H9 (cell line): ENCODE results near the gene GSS. TPM values are rescaled to one million over a fixed set of nuclear protein-coding genes. Genes with fewer than 3 reads are reported as not detected.

Experiments used
- DNase-seq: peaks from one replicate; pipeline ENCODE4 v3.0.0-alpha.2; 2017
- H2AFZ ChIP-seq: one replicate; pipeline ENCODE4 v1.6.1; 2013; ENCODE audit warnings: mild to moderate bottlenecking, low read length, control low read depth, moderate library complexity
- H2AK5ac ChIP-seq: 2 replicates; pipeline ENCODE4 v1.6.1; 2013; ENCODE audit warnings: low read length, control low read depth, mixed read lengths; ENCODE audit not compliant: insufficient read length
- H2BK120ac ChIP-seq: one replicate; pipeline ENCODE4 v1.6.1; 2013; ENCODE audit warnings: low read depth, mild to moderate bottlenecking, low read length, control low read depth, inconsistent platforms; ENCODE audit not compliant: poor library complexity, severe bottlenecking
- H2BK12ac ChIP-seq: 2 replicates; pipeline ENCODE4 v1.6.1; 2013; ENCODE audit warnings: low read length, control low read depth, mixed read lengths, low read depth; ENCODE audit not compliant: insufficient read length
- H2BK15ac ChIP-seq: 2 replicates; pipeline ENCODE4 v1.6.1; 2013; ENCODE audit warnings: low read depth, low read length, control low read depth
- H2BK20ac ChIP-seq: one replicate; pipeline ENCODE4 v1.6.1; 2013; ENCODE audit warnings: low read depth, mild to moderate bottlenecking, low read length, control low read depth, inconsistent platforms; ENCODE audit not compliant: poor library complexity, severe bottlenecking
- H2BK5ac ChIP-seq: 2 replicates; pipeline ENCODE4 v1.6.1; 2013; ENCODE audit warnings: low read length, control low read depth, mixed read lengths; ENCODE audit not compliant: insufficient read length
- H3K14ac ChIP-seq: 2 replicates; pipeline ENCODE4 v1.6.1; 2013; ENCODE audit warnings: low read length, control low read depth; ENCODE audit not compliant: insufficient read depth
- H3K18ac ChIP-seq: 2 replicates; pipeline ENCODE4 v1.6.1; 2013; ENCODE audit warnings: low read depth, mild to moderate bottlenecking, mixed read lengths, low read length, control low read depth; ENCODE audit not compliant: insufficient read length
- H3K23ac ChIP-seq: 2 replicates; pipeline ENCODE4 v1.6.1; 2013; ENCODE audit warnings: low read length, control low read depth, mixed read lengths, low read depth; ENCODE audit not compliant: insufficient read length
- H3K23me2 ChIP-seq: 2 replicates; pipeline ENCODE4 v1.6.1; 2013; ENCODE audit warnings: low read depth, mild to moderate bottlenecking, mixed read lengths, low read length, control low read depth; ENCODE audit not compliant: insufficient read length, poor library complexity, severe bottlenecking
- H3K27ac ChIP-seq: 2 replicates; pipeline ENCODE4 v1.5.1; 2013; ENCODE audit warnings: low read length, control low read depth, mixed read lengths, low read depth; ENCODE audit not compliant: insufficient read length
- H3K27me3 ChIP-seq: 2 replicates; pipeline ENCODE4 v1.6.1; 2013; ENCODE audit warnings: low read length, control low read depth, inconsistent platforms; ENCODE audit not compliant: insufficient read depth
- H3K4ac ChIP-seq: 2 replicates; pipeline ENCODE4 v1.6.1; 2013; ENCODE audit warnings: low read depth, mild to moderate bottlenecking, control low read depth, inconsistent platforms, low read length, moderate library complexity
- H3K4me1 ChIP-seq: 2 replicates; pipeline ENCODE4 v1.6.1; 2013; ENCODE audit warnings: low read length, control low read depth, inconsistent platforms; ENCODE audit not compliant: insufficient read depth
- H3K4me2 ChIP-seq: 2 replicates; pipeline ENCODE4 v1.6.1; 2013; ENCODE audit warnings: low read length, control low read depth, mixed read lengths; ENCODE audit not compliant: insufficient read length, insufficient read depth
- H3K56ac ChIP-seq: 2 replicates; pipeline ENCODE4 v1.6.1; 2013; ENCODE audit warnings: low read depth, mild to moderate bottlenecking, mixed read lengths, low read length, control low read depth; ENCODE audit not compliant: insufficient read length
- H3K79me1 ChIP-seq: 2 replicates; pipeline ENCODE4 v1.6.1; 2013; ENCODE audit warnings: low read depth, mild to moderate bottlenecking, moderate library complexity, low read length, control low read depth, inconsistent platforms; ENCODE audit not compliant: insufficient read depth, poor library complexity, severe bottlenecking
- H3K79me2 ChIP-seq: 2 replicates; pipeline ENCODE4 v1.6.1; 2013; ENCODE audit warnings: low read length, control low read depth, inconsistent platforms; ENCODE audit not compliant: insufficient read depth
- H3K9ac ChIP-seq: 2 replicates; pipeline ENCODE4 v1.6.1; 2013; ENCODE audit warnings: low read length, control low read depth, mixed read lengths; ENCODE audit not compliant: insufficient read length; ENCODE audit errors: extremely low read depth
- H3K9me3 ChIP-seq: one replicate; pipeline ENCODE4 v1.6.1; 2013; ENCODE audit warnings: low read depth, low read length, inconsistent platforms; ENCODE audit not compliant: control insufficient read depth
- H3T11ph ChIP-seq: one replicate; pipeline ENCODE4 v1.6.1; 2013; ENCODE audit warnings: mild to moderate bottlenecking, low read length, control low read depth, inconsistent platforms
- H4K20me1 ChIP-seq: one replicate; pipeline ENCODE4 v1.6.1; 2013; ENCODE audit not compliant: control insufficient read depth, insufficient read length, insufficient read depth
- H4K5ac ChIP-seq: 2 replicates; pipeline ENCODE4 v1.6.1; 2013; ENCODE audit warnings: low read depth, mild to moderate bottlenecking, mixed read lengths, low read length, control low read depth; ENCODE audit not compliant: insufficient read length
- H4K8ac ChIP-seq: replicated peaks from 2 replicates; pipeline ENCODE4 v1.6.1; 2013; ENCODE audit warnings: low read length, control low read depth, mixed read lengths, low read depth; ENCODE audit not compliant: insufficient read length
- H4K91ac ChIP-seq: 2 replicates; pipeline ENCODE4 v1.6.1; 2013; ENCODE audit warnings: low read depth, mild to moderate bottlenecking, moderate library complexity, mixed read lengths, low read length, control low read depth; ENCODE audit not compliant: insufficient read length
- H3K27ac Mint-ChIP-seq, 3 experiments: 2 replicates in 2 of 3; 3 replicates in 1 of 3; pipeline ENCODE4 v1.8.0; 2020 to 2021; ENCODE audit warnings: mixed read lengths in 3 of 3, mild to moderate bottlenecking in 1 of 3, moderate library complexity in 1 of 3
- H3K27me3 Mint-ChIP-seq: 2 replicates; pipeline ENCODE4 v1.8.0; 2021; ENCODE audit warnings: low read depth, mild to moderate bottlenecking, moderate library complexity, mixed read lengths
- H3K36me3 Mint-ChIP-seq, 3 experiments: 2 replicates in 2 of 3; 3 replicates in 1 of 3; pipeline ENCODE4 v1.8.0; 2020 to 2021; ENCODE audit warnings: low read depth in 3 of 3, mixed read lengths in 3 of 3; ENCODE audit not compliant: insufficient read depth in 1 of 3
- H3K4me1 Mint-ChIP-seq, 2 experiments: 2 replicates each; pipeline ENCODE4 v1.8.0; 2020; ENCODE audit warnings: mixed read lengths in 2 of 2
- H3K4me3 Mint-ChIP-seq, 2 experiments: 2 replicates in 1 of 2; 3 replicates in 1 of 2; pipeline ENCODE4 v1.8.0; 2020 to 2021; ENCODE audit warnings: mild to moderate bottlenecking in 2 of 2, mixed read lengths in 2 of 2, moderate library complexity in 1 of 2
- H3K9me3 Mint-ChIP-seq, 2 experiments: 2 replicates in 1 of 2; 3 replicates in 1 of 2; pipeline ENCODE4 v1.8.0; 2020; ENCODE audit warnings: mild to moderate bottlenecking in 2 of 2, mixed read lengths in 2 of 2, moderate library complexity in 1 of 2
- WGBS: extraction: QIAGEN DNeasy Blood & Tissue Kit; methylation state at CpG from one replicate; pipeline ENCODE4 v1.1.7; 2013; ENCODE audit warnings: missing lambda C conversion rate, low lambda C conversion rate, mixed read lengths; ENCODE audit not compliant: insufficient read length; ENCODE audit errors: extremely low coverage; 5-methylcytosine and 5-hydroxymethylcytosine counted together
- total RNA-seq: library from RNA; stranded (reverse); gene quantifications from 2 replicates; pipeline ENCODE4 v1.2.1, GENCODE V29; 2021
- TF ChIP-seq, protein P1 (sequence below): fragments of 200-600 bp; sonication (generic); conservative IDR thresholded peaks from 3 replicates; pipeline ENCODE4 v1.8.0; 2021; ENCODE audit warnings: antibody characterized with exemption, mild to moderate bottlenecking

GSS gene
- total RNA-seq, 1 experiment from 2014 or later = 48.5 TPM

DNA sequence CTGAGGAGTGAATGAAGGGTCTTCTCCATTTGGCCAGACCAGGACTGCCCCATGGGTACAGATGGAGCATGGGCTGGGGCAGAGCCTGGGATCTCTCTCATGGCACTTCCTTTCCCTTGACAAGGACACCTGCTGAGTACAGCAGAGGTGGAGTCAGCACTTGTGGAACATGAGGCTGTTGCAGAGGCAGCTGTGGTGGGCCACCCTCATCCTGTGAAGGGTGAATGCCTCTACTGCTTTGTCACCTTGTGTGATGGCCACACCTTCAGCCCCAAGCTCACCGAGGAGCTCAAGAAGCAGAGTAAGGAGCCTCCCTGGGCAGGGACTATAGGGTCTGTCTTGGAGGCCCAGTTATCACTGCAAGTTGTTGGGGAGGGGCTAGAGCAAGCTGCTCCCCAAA lies 29.6 kb downstream of the GSS start:
- Histone ChIP-seq H3K18ac (no peak overlapping the region), H2BK20ac (no peak overlapping the region), H3K56ac (no peak overlapping the region), H3K9ac (no peak overlapping the region), H2BK5ac (no peak overlapping the region), H2BK120ac (no peak overlapping the region), H2BK12ac (no peak overlapping the region), H2BK15ac (no peak overlapping the region), H3K79me2 (no peaks in the 10 kb centered on the region), H3K23me2 (no peaks in the 10 kb centered on the region), H4K20me1 (no peaks in the 10 kb centered on the region), H3K4me1 (no peaks in the 10 kb centered on the region), H4K91ac (no peak overlapping the region), H4K5ac (no peak overlapping the region), H3T11ph (no peak overlapping the region), H3K9me3 (no peaks in the 10 kb centered on the region), H2AK5ac (no peak overlapping the region), H3K79me1 (no peaks in the 10 kb centered on the region), H3K23ac (no peak overlapping the region), H3K4me2 (no peak overlapping the region), H3K27me3 (no peaks in the 10 kb centered on the region), H3K4ac (no peak overlapping the region), H2AFZ (no peak overlapping the region), H3K14ac (no peak overlapping the region), H4K8ac (no peak overlapping the region), H3K27ac (no peak overlapping the region)
- no peak for DNase-seq
- WGBS = no CpG with 5 or more reads among the region's 1 CpG
- Mint-ChIP-seq H3K4me3 (no peak overlapping the region), H3K27ac (0 out of 7 replicates have a peak overlapping the region, but pooled peaks of 1 of the 3 experiments have one; percentile 9), H3K9me3 (no peaks in the 10 kb centered on the region), H3K27me3 (no peaks in the 10 kb centered on the region), H3K4me1 (no peaks in the 10 kb centered on the region), H3K36me3 (peaks cover 16 to 51% (median 19%) of the 10 kb centered on the region in 3 experiments; a peak in 6 of 7 replicates)
- TF ChIP-seq, protein P1, sequence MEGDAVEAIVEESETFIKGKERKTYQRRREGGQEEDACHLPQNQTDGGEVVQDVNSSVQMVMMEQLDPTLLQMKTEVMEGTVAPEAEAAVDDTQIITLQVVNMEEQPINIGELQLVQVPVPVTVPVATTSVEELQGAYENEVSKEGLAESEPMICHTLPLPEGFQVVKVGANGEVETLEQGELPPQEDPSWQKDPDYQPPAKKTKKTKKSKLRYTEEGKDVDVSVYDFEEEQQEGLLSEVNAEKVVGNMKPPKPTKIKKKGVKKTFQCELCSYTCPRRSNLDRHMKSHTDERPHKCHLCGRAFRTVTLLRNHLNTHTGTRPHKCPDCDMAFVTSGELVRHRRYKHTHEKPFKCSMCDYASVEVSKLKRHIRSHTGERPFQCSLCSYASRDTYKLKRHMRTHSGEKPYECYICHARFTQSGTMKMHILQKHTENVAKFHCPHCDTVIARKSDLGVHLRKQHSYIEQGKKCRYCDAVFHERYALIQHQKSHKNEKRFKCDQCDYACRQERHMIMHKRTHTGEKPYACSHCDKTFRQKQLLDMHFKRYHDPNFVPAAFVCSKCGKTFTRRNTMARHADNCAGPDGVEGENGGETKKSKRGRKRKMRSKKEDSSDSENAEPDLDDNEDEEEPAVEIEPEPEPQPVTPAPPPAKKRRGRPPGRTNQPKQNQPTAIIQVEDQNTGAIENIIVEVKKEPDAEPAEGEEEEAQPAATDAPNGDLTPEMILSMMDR = no peak
